HepG2 (cell line): Measurements from ENCODE around the gene SMC6. TPM values are rescaled to one million over a fixed set of nuclear protein-coding genes. Genes with fewer than 3 reads are reported as not detected.
A peak's percentile ranks its signal among the peaks of the same experiment; 100 is the strongest.

Source experiments
- HOXA5 ChIP-seq: sonication (generic); formaldehyde crosslinking; IDR thresholded peaks from 2 replicates; pipeline ENCODE4 v1.4.0; 2020; ENCODE audit warnings: missing genetic modification reagents
- KAT2B ChIP-seq: fragments of 150-350 bp; IDR thresholded peaks from 2 replicates; pipeline ENCODE4 v1.6.1; 2014; ENCODE audit warnings: low read depth, low read length, borderline replicate concordance
- PHF21A ChIP-seq: sonication (generic); formaldehyde crosslinking; IDR thresholded peaks from 2 replicates; pipeline ENCODE4 v1.5.0; 2020; ENCODE audit warnings: mild to moderate bottlenecking, missing genetic modification reagents
- STAG1 ChIP-seq: sonication (generic); formaldehyde crosslinking; IDR thresholded peaks from 2 replicates; pipeline ENCODE4 v1.4.0; 2020; ENCODE audit warnings: missing genetic modification reagents
- ZHX2 ChIP-seq, 2 experiments: sonication (generic) in 1 of 2; formaldehyde crosslinking in 1 of 2; IDR thresholded peaks; 2 replicates each; pipeline versions ENCODE4 v1.6.1 to v1.9.0; 2014 to 2022; ENCODE audit warnings: antibody characterized with exemption in 1 of 2, borderline replicate concordance in 1 of 2, inconsistent platforms in 1 of 2, low read depth in 1 of 2, missing genetic modification reagents in 1 of 2
- ZNF543 ChIP-seq: sonication (generic); formaldehyde crosslinking; IDR thresholded peaks from 2 replicates; pipeline ENCODE4 v1.4.0; 2020; ENCODE audit warnings: mild to moderate bottlenecking, missing genetic modification reagents
- ZNF562 ChIP-seq: sonication (generic); formaldehyde crosslinking; IDR thresholded peaks from 2 replicates; pipeline ENCODE4 v1.8.0; 2022; ENCODE audit warnings: missing genetic modification reagents, borderline replicate concordance
- ZNF704 ChIP-seq: sonication (generic); formaldehyde crosslinking; IDR thresholded peaks from 2 replicates; pipeline ENCODE4 v1.8.1; 2023; ENCODE audit warnings: mild to moderate bottlenecking, inconsistent platforms, moderate library complexity, missing genetic modification reagents, borderline replicate concordance
- polyA plus RNA-seq, 8 experiments: library from polyadenylated mRNA; depleted of rRNA in 3 of 8; stranded (reverse) in 7 of 8; unstranded in 1 of 8; fragments of >200 nt; fragmentation: Illumina TruSeq in 4 of 8; extraction: Trizol in 4 of 8; gene quantifications; 2 replicates each; pipeline versions ENCODE4 v1.2.1 to v1.2.3, GENCODE V29; 2011 to 2016; ENCODE audit warnings: low read depth in 4 of 8, missing spikeins in 1 of 8, mixed read lengths in 1 of 8; ENCODE audit not compliant: insufficient read depth in 1 of 8
- total RNA-seq, 5 experiments: library from RNA; depleted of rRNA; stranded (reverse); fragments of >200 nt; fragmentation: Illumina TruSeq; extraction: Trizol; gene quantifications; 2 replicates each; pipeline ENCODE4 v1.2.3, GENCODE V29; 2016; ENCODE audit warnings: low read depth in 1 of 5
- TF ChIP-seq, protein P1 (sequence below): sonication (generic); formaldehyde crosslinking; IDR thresholded peaks from 2 replicates; pipeline ENCODE4 v1.5.0; 2020; ENCODE audit warnings: mild to moderate bottlenecking, missing genetic modification reagents, borderline replicate concordance
- TF ChIP-seq, protein P2 (sequence below): sonication (generic); formaldehyde crosslinking; IDR thresholded peaks from 2 replicates; pipeline ENCODE4 v1.5.0; 2020; ENCODE audit warnings: missing genetic modification reagents, mild to moderate bottlenecking, borderline replicate concordance

SMC6 gene
- total and polyA plus RNA-seq, 2 of the 13 experiments (the other 11 are each of a cell fraction or from before 2014, with no cell fraction given), result 18.9 to 55.3 TPM

DNA sequence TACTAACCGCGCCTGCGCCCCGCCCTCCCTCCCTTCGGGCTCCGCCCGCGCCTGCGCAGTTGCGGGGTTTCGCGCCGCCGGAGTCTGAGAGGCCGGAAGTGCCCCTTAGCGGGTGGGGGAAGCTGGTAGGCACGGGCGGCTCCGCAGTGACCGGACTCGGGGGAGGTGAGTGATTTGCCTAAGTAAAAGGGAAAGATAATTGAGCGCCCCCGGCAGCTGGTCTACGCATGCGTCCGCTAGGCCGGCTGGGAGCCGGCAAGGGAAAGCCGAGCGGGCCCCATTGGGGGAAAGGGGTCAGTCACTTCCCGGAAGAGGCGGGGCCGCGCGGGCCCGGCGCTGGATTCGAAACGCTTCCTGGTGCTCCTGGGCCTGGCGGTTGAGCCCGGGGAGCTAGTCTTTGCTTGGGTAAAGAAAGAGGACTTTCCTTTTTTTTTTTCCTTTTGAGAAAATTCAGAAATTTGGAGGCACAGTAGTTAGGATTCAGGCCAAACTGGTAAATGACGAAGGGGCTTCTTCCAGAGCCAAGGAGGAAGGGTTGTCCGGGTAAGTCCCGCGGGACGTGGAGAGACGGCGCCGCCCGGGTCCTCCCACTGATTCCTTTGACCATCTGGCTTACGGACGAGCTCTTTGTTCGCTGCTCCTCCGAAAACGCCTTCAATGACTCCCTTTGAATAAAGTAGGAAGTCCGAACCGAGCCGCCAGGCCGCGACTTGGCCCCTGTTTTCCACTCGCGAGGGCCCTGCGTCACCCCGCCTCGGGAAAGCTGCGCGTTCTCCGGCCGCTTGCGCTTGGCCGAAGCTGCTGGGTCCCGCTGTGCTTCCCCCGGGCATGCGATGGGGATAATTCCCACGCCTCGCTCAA, at the start of gene SMC6, which contains the start of gene GEN1 (continued):
- TF ChIP-seq, protein P1, sequence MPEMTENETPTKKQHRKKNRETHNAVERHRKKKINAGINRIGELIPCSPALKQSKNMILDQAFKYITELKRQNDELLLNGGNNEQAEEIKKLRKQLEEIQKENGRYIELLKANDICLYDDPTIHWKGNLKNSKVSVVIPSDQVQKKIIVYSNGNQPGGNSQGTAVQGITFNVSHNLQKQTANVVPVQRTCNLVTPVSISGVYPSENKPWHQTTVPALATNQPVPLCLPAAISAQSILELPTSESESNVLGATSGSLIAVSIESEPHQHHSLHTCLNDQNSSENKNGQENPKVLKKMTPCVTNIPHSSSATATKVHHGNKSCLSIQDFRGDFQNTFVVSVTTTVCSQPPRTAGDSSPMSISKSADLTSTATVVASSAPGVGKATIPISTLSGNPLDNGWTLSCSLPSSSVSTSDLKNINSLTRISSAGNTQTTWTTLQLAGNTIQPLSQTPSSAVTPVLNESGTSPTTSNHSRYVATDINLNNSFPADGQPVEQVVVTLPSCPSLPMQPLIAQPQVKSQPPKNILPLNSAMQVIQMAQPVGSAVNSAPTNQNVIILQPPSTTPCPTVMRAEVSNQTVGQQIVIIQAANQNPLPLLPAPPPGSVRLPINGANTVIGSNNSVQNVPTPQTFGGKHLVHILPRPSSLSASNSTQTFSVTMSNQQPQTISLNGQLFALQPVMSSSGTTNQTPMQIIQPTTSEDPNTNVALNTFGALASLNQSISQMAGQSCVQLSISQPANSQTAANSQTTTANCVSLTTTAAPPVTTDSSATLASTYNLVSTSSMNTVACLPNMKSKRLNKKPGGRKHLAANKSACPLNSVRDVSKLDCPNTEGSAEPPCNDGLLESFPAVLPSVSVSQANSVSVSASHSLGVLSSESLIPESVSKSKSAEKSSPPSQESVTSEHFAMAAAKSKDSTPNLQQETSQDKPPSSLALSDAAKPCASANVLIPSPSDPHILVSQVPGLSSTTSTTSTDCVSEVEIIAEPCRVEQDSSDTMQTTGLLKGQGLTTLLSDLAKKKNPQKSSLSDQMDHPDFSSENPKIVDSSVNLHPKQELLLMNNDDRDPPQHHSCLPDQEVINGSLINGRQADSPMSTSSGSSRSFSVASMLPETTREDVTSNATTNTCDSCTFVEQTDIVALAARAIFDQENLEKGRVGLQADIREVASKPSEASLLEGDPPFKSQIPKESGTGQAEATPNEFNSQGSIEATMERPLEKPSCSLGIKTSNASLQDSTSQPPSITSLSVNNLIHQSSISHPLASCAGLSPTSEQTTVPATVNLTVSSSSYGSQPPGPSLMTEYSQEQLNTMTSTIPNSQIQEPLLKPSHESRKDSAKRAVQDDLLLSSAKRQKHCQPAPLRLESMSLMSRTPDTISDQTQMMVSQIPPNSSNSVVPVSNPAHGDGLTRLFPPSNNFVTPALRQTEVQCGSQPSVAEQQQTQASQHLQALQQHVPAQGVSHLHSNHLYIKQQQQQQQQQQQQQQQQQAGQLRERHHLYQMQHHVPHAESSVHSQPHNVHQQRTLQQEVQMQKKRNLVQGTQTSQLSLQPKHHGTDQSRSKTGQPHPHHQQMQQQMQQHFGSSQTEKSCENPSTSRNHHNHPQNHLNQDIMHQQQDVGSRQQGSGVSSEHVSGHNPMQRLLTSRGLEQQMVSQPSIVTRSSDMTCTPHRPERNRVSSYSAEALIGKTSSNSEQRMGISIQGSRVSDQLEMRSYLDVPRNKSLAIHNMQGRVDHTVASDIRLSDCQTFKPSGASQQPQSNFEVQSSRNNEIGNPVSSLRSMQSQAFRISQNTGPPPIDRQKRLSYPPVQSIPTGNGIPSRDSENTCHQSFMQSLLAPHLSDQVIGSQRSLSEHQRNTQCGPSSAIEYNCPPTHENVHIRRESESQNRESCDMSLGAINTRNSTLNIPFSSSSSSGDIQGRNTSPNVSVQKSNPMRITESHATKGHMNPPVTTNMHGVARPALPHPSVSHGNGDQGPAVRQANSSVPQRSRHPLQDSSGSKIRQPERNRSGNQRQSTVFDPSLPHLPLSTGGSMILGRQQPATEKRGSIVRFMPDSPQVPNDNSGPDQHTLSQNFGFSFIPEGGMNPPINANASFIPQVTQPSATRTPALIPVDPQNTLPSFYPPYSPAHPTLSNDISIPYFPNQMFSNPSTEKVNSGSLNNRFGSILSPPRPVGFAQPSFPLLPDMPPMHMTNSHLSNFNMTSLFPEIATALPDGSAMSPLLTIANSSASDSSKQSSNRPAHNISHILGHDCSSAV (CRISPR knock-in tag), result no peak
- no peak for TF ChIP-seq ZNF543 (CRISPR knock-in tag)
- TF ChIP-seq PHF21A, result 0 out of 2 replicates have a peak, but pooled peaks have one; percentile 36
- TF ChIP-seq KAT2B, result no peak
- TF ChIP-seq ZHX2 (IDR thresholded peaks at IDR 0.05; ENCODE audit: low read depth), result peak; percentile 15; the same call in 1 of the 2 replicates
- no peak for TF ChIP-seq ZHX2 (CRISPR knock-in tag; IDR thresholded peaks at IDR 0.05; ENCODE audit: borderline replicate concordance)
- TF ChIP-seq HOXA5 (CRISPR knock-in tag), result peak; percentile 33; the same call in 1 of the 2 replicates
- no peak for TF ChIP-seq ZNF562 (CRISPR knock-in tag)
- TF ChIP-seq, protein P2, sequence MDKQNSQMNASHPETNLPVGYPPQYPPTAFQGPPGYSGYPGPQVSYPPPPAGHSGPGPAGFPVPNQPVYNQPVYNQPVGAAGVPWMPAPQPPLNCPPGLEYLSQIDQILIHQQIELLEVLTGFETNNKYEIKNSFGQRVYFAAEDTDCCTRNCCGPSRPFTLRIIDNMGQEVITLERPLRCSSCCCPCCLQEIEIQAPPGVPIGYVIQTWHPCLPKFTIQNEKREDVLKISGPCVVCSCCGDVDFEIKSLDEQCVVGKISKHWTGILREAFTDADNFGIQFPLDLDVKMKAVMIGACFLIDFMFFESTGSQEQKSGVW (CRISPR knock-in tag), result no peak
- TF ChIP-seq ZNF704 (CRISPR knock-in tag), result no peak; the same call in 1 of the 2 replicates
- no peak for TF ChIP-seq STAG1 (CRISPR knock-in tag)
